ENCODE measurements around the gene TMEM258. TPM values are rescaled to one million over a fixed set of nuclear protein-coding genes. Genes with fewer than 3 reads are reported as not detected.

Gene TMEM258
- total and polyA plus RNA-seq, 9 donors = 124 to 196 (median 139) TPM

DNA sequence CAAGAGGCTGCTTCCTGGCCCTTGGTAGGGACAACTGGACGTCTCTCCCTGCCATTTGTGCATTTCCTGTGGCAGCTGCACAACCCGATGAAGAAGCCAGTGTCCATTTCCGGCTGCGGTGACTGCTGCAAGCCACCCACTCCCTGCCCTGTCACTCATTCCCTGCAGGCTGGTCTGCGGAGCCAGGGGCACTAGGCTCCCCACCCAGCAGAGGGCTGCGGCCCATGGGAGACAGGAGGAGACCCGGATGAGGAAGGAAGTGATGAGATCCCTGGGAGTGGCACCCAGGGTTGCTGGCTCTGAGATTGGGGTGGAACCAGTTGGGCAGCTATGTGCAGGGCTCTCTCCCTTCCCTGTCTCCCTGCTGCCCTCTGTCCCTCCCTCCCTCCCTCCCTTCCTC is 50.0 kb downstream of the TMEM258 start:
- H3K4me1 ChIP-seq (ENCODE audit: control insufficient read depth, insufficient read depth, low read length) = peaks cover 36% of the 10 kb centered on the region
- 69% methylated on average over 5 of the region's 7 CpGs for WGBS (ENCODE audit: insufficient coverage)
- H3K27me3 ChIP-seq (ENCODE audit: control insufficient read depth, insufficient read depth, low read length) = no peaks in the 10 kb centered on the region
- H3K4me3 ChIP-seq (ENCODE audit: low read length) = no peak overlapping the region
- no peaks in the 10 kb centered on the region for H3K9me3 ChIP-seq (replicated peaks; ENCODE audit: control insufficient read depth, low read depth, low read length)
- H3K27ac ChIP-seq (ENCODE audit: low read length) = peak overlapping the region; percentile 42
- H3K36me3 ChIP-seq (ENCODE audit: control insufficient read depth, insufficient read depth, low read length) = peaks cover 49% of the 10 kb centered on the region
- DNase-seq = no peak

DNA sequence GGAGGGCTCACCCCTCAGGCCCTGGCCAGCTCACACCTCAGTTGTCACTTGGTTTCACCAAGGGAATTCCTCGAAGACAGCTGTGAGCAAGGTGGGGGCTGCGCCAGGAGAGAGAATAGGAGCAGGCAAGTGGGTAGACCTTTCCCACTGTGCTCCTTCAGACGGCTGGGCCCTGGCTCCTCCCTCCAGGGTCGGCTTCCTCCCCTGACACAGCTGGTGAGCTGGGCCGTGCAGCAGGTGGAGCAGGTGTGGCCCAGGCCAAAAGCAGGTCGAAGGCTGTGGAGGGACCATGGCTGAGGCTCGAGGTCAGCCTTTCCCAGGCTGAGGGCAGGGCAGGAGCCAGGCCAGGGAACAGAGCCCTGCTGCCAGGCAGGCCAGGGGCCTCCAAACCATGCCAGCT is 52.4 kb downstream of the TMEM258 start:
- WGBS (ENCODE audit: insufficient coverage) = 60% methylated on average over 5 of the region's 7 CpGs
- no peak for DNase-seq
- Histone ChIP-seq H3K27ac (ENCODE audit: low read length) (no peak overlapping the region), H3K36me3 (ENCODE audit: control insufficient read depth, insufficient read depth, low read length) (peaks cover 71% of the 10 kb centered on the region), H3K9me3 (replicated peaks; ENCODE audit: control insufficient read depth, low read depth, low read length) (no peaks in the 10 kb centered on the region), H3K4me1 (ENCODE audit: control insufficient read depth, insufficient read depth, low read length) (peaks cover 20% of the 10 kb centered on the region), H3K27me3 (ENCODE audit: control insufficient read depth, insufficient read depth, low read length) (no peaks in the 10 kb centered on the region), H3K4me3 (ENCODE audit: low read length) (no peak overlapping the region)

DNA sequence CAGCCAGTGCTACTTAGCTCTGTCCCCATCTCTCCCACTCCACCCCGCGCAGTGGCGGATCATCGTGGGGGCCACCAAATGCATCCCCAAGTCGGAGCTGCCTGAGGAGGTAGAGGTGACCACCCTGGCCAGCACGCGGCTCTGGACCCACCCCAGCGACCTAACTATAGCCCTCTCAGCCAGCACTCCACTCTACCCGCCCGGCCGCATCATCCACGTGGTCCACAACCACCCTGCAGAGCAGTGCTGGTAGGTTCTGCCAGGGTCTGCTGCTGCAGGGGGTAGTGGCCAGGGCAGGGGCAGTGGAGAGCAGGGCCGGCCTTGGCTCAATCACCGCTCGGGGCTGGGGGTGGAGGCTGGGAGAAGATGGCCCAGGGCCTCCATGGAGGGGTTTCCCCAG is 53.0 kb downstream of the TMEM258 start:
- no peak overlapping the region for H3K4me3 ChIP-seq (ENCODE audit: low read length)
- 83% methylated on average over 3 of the region's 15 CpGs for WGBS (ENCODE audit: insufficient coverage)
- peaks cover 72% of the 10 kb centered on the region for H3K36me3 ChIP-seq (ENCODE audit: control insufficient read depth, insufficient read depth, low read length)

More for the DNA sequence above, 53.0 kb downstream of the TMEM258 start:
- peaks cover 20% of the 10 kb centered on the region for H3K4me1 ChIP-seq (ENCODE audit: control insufficient read depth, insufficient read depth, low read length)
- H3K9me3 ChIP-seq (replicated peaks; ENCODE audit: control insufficient read depth, low read depth, low read length) = no peaks in the 10 kb centered on the region
- H3K27ac ChIP-seq (ENCODE audit: low read length) = no peak overlapping the region
- H3K27me3 ChIP-seq (ENCODE audit: control insufficient read depth, insufficient read depth, low read length) = no peaks in the 10 kb centered on the region
- no peak for DNase-seq

Other genes with a start within 250 kb of the TMEM258 start
- gene SYT7, start 211.5 kb downstream of the TMEM258 start, total RNA-seq = 0.93 TPM
- 1 to 10 TPM; 2.1 to 2.8 (median 2.4) TPM for gene SYT7, start 211.5 kb downstream of the TMEM258 start, polyA plus RNA-seq (ENCODE audit: insufficient read depth in 1 of 8, insufficient read length in 8 of 8, low replicate concordance in 1 of 8)
- 2.0 TPM for gene DAGLA, start 112.2 kb downstream of the TMEM258 start, total RNA-seq
- 1 to 10 TPM; 4.3 to 6.4 (median 5.0) TPM for gene DAGLA, start 112.2 kb downstream of the TMEM258 start, polyA plus RNA-seq (ENCODE audit: insufficient read depth in 1 of 8, insufficient read length in 8 of 8, low replicate concordance in 1 of 8)
- gene MYRF, start 40.0 kb downstream of the TMEM258 start, total RNA-seq = 0.49 TPM
- 1 to 10 TPM; 1.2 to 3.3 (median 1.5) TPM for gene MYRF, start 40.0 kb downstream of the TMEM258 start, polyA plus RNA-seq (ENCODE audit: insufficient read depth in 1 of 8, insufficient read length in 8 of 8, low replicate concordance in 1 of 8)
- gene FEN1, start 312 bp upstream of the TMEM258 start, total RNA-seq = 14.7 TPM
- gene FEN1, start 312 bp upstream of the TMEM258 start, polyA plus RNA-seq (ENCODE audit: insufficient read depth in 1 of 8, insufficient read length in 8 of 8, low replicate concordance in 1 of 8) = 10 to 100 TPM; 14.8 to 21.3 (median 19.6) TPM
- 18.8 TPM for gene FADS1, start 24.4 kb upstream of the TMEM258 start, total RNA-seq
- gene FADS1, start 24.4 kb upstream of the TMEM258 start, polyA plus RNA-seq (ENCODE audit: insufficient read depth in 1 of 8, insufficient read length in 8 of 8, low replicate concordance in 1 of 8) = 10 to 100 TPM; 17.5 to 33.4 (median 21.2) TPM
- 46.1 TPM for gene FADS2, start 35.7 kb upstream of the TMEM258 start, total RNA-seq
- gene FADS2, start 35.7 kb upstream of the TMEM258 start, polyA plus RNA-seq (ENCODE audit: insufficient read depth in 1 of 8, insufficient read length in 8 of 8, low replicate concordance in 1 of 8) = 100 to 1,000 TPM in 4 of 8 donors, 10 to 100 TPM in 4; 70.3 to 130 (median 96.1) TPM
- gene FADS3, start 98.9 kb upstream of the TMEM258 start, total RNA-seq = 32.0 TPM
- gene FADS3, start 98.9 kb upstream of the TMEM258 start, polyA plus RNA-seq (ENCODE audit: insufficient read depth in 1 of 8, insufficient read length in 8 of 8, low replicate concordance in 1 of 8) = 10 to 100 TPM; 30.5 to 43.7 (median 39.6) TPM
- 17.3 TPM for gene RAB3IL1, start 125.0 kb upstream of the TMEM258 start, total RNA-seq
- 10 to 100 TPM; 26.6 to 38.6 (median 35.5) TPM for gene RAB3IL1, start 125.0 kb upstream of the TMEM258 start, polyA plus RNA-seq (ENCODE audit: insufficient read depth in 1 of 8, insufficient read length in 8 of 8, low replicate concordance in 1 of 8)
- gene BEST1, start 157.8 kb upstream of the TMEM258 start, total RNA-seq = 1.6 TPM
- 1 to 10 TPM; 3.2 to 4.2 (median 3.9) TPM for gene BEST1, start 157.8 kb upstream of the TMEM258 start, polyA plus RNA-seq (ENCODE audit: insufficient read depth in 1 of 8, insufficient read length in 8 of 8, low replicate concordance in 1 of 8)
- 445 TPM for gene FTH1, start 175.0 kb upstream of the TMEM258 start, total RNA-seq
- 1,000 to 10,000 TPM; 1,255 to 1,613 (median 1,403) TPM for gene FTH1, start 175.0 kb upstream of the TMEM258 start, polyA plus RNA-seq (ENCODE audit: insufficient read depth in 1 of 8, insufficient read length in 8 of 8, low replicate concordance in 1 of 8)

Measured in muscle of leg (tissue), 11 donors.